ENCODE measurements around the gene VPS37D.

VPS37D gene

DNA sequence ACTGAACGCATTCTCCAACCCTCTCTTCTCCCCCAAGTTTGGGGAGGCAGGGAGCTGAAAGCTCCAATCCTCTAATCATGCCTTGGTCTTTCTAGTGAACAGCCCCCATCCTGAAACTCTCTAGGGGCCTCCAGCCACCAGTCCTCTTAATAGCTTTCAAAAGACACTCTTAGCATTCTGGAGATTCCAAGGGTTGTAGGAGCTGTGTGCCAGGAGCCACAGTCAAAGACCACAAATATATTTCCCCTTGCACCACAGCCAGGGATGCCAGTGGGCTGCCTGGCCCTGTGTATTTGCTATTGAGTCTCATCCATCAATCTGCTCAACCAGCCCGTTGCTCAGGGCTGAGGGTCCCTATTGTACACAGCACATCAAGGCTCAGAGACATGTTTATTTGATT, 24.8 kb upstream of the VPS37D start:
- H3K4me3 ChIP-seq (IDR thresholded peaks at IDR 0.05; ENCODE audit: insufficient read depth, low read depth, low read length), result no peak overlapping the region
- no peaks in the 10 kb centered on the region for H3K4me1 ChIP-seq (ENCODE audit: low read depth, poor library complexity, severe bottlenecking)
- H3K36me3 ChIP-seq (ENCODE audit: insufficient read depth), result no peaks in the 10 kb centered on the region
- TF ChIP-seq, protein P1, sequence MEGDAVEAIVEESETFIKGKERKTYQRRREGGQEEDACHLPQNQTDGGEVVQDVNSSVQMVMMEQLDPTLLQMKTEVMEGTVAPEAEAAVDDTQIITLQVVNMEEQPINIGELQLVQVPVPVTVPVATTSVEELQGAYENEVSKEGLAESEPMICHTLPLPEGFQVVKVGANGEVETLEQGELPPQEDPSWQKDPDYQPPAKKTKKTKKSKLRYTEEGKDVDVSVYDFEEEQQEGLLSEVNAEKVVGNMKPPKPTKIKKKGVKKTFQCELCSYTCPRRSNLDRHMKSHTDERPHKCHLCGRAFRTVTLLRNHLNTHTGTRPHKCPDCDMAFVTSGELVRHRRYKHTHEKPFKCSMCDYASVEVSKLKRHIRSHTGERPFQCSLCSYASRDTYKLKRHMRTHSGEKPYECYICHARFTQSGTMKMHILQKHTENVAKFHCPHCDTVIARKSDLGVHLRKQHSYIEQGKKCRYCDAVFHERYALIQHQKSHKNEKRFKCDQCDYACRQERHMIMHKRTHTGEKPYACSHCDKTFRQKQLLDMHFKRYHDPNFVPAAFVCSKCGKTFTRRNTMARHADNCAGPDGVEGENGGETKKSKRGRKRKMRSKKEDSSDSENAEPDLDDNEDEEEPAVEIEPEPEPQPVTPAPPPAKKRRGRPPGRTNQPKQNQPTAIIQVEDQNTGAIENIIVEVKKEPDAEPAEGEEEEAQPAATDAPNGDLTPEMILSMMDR (conservative IDR thresholded peaks at IDR 0.05; ENCODE audit: low read depth, low read length), result no peak
- no peak overlapping the region for H3K9ac ChIP-seq
- no peaks in the 10 kb centered on the region for H3K79me2 ChIP-seq (ENCODE audit: insufficient read depth, low read depth)
- H3K4me2 ChIP-seq, result no peak overlapping the region
- no peak overlapping the region for H2AFZ ChIP-seq (ENCODE audit: low read depth)
- H3K27ac ChIP-seq, result no peak overlapping the region
- H4K20me1 ChIP-seq (ENCODE audit: insufficient read depth), result no peaks in the 10 kb centered on the region
- peaks cover 40% of the 10 kb centered on the region for H3K27me3 ChIP-seq (ENCODE audit: insufficient read depth, low read depth)

DNA sequence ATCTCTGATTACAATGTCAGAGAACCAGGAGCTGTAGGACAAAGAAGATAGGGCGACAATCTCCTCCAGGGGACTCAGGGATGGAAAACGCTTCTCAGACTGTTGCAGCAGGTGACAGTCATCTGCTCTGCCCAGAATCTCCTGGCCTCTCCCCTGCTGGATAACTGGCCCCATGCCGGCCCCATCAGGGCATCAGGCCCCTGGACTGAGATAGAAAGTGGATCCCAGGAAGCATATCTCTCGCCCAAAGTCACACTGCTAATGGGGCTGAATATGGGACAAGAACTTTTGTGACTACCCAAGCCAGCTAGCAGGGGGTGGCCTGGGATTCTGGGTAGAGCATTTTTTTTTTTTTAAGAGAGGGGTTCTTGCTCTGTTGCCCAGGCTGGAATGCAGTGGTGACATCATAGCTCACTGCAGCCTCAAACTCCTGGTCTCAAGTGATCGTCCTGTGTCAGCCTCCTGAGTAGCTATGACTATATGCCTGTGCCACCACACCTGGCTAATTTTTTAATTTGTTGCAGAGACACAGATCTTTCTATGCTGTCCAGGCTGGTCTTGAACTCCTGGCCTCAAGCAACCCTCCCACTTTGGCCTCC, 22.8 kb upstream of the VPS37D start:
- Histone ChIP-seq H2AFZ (ENCODE audit: low read depth) (no peak overlapping the region), H3K4me2 (no peak overlapping the region), H3K27ac (no peak overlapping the region), H3K79me2 (ENCODE audit: insufficient read depth, low read depth) (no peaks in the 10 kb centered on the region), H3K36me3 (ENCODE audit: insufficient read depth) (no peaks in the 10 kb centered on the region), H3K9ac (no peak overlapping the region), H3K4me3 (IDR thresholded peaks at IDR 0.05; ENCODE audit: insufficient read depth, low read depth, low read length) (no peak overlapping the region), H3K27me3 (ENCODE audit: insufficient read depth, low read depth) (peaks cover 58% of the 10 kb centered on the region), H4K20me1 (ENCODE audit: insufficient read depth) (no peaks in the 10 kb centered on the region), H3K4me1 (ENCODE audit: low read depth, poor library complexity, severe bottlenecking) (no peaks in the 10 kb centered on the region)
- TF ChIP-seq, protein P1 (conservative IDR thresholded peaks at IDR 0.05; ENCODE audit: low read depth, low read length), result no peak

DNA sequence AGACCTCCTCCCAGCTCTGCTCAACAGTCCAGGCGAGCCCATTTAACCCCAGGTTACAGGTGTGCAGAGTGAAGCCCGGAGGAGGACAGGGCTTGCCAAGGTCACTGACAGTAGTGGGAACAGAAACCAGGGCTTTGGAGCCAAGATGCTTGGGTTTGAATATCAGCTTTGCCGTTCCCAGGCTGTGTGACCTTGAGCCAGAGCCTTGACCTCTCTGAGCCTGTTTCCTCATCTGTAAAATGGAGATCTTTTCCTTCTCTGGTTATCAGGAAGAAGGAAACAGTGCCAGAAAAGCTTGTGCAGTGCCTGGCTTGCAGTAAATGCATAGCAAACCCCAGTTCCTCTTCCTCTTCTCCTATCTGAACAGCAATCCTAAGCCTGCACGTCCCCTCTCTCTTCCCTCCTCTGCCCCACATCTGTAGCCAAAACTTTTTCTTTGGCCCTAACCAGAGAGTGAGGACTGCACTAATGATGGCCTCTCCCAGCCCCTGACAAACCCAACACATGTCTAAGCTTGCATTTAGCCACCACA, 21.9 kb upstream of the VPS37D start:
- peaks cover 62% of the 10 kb centered on the region for H3K27me3 ChIP-seq (ENCODE audit: insufficient read depth, low read depth)

DNA sequence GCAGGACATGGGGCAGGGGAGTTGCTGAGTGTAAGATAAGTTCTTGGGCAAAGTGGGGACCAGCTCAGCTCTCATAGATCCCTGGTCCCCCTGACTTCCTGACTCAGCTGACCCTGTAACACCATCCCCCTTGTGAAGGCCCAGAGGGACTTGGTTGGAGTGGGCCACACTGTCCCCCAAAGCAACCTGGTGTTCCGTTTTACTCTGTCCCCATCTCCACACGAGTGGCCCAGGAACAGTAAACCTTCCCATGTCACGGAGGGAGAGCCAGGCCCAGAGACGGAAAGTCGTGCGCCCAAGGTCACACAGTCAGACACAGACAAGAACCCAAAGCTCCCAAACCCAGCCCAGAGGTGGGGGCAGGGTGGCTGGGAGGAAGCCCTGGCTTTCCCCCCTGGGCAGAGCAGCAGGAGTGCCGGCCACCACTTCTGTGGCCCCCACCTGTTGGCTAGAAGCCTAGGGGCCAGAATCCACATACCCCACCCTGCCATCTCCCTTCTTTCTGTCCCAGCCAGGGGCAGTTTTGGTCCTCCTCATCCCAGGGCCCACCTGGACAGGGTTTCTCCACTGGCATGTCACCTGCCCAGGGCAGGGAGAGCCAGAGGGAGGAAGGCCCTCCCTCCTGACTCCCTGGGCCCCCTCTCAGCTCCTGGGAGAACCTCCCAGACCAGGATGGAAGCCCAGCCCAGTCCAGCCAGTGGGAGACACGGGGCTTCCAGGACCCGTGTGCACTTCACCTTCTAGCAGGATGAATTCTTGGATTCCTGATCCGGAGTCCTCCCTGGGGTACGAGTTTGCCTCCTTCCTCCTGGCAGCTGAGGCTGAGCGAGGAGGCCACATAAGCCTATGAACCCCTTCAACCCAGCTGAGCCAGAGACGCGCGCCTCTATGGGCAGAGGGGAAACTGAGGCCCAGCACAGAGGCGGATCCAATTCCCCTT, 20.6 kb upstream of the VPS37D start:
- H3K4me2 ChIP-seq, result no peak overlapping the region
- H3K27ac ChIP-seq, result no peak overlapping the region
- TF ChIP-seq, protein P1 (conservative IDR thresholded peaks at IDR 0.05; ENCODE audit: low read depth, low read length), result no peak
- H3K27me3 ChIP-seq (ENCODE audit: insufficient read depth, low read depth), result peaks cover 68% of the 10 kb centered on the region
- no peaks in the 10 kb centered on the region for H4K20me1 ChIP-seq (ENCODE audit: insufficient read depth)
- no peaks in the 10 kb centered on the region for H3K4me1 ChIP-seq (ENCODE audit: low read depth, poor library complexity, severe bottlenecking)
- no peaks in the 10 kb centered on the region for H3K79me2 ChIP-seq (ENCODE audit: insufficient read depth, low read depth)
- H2AFZ ChIP-seq (ENCODE audit: low read depth), result no peak overlapping the region
- no peak overlapping the region for H3K9ac ChIP-seq
- no peaks in the 10 kb centered on the region for H3K36me3 ChIP-seq (ENCODE audit: insufficient read depth)
- no peak overlapping the region for H3K4me3 ChIP-seq (IDR thresholded peaks at IDR 0.05; ENCODE audit: insufficient read depth, low read depth, low read length)

More for the DNA sequence above, 21.9 kb upstream of the VPS37D start:
- no peaks in the 10 kb centered on the region for H4K20me1 ChIP-seq (ENCODE audit: insufficient read depth)
- no peak overlapping the region for H3K4me3 ChIP-seq (IDR thresholded peaks at IDR 0.05; ENCODE audit: insufficient read depth, low read depth, low read length)
- no peak overlapping the region for H3K9ac ChIP-seq
- no peaks in the 10 kb centered on the region for H3K4me1 ChIP-seq (ENCODE audit: low read depth, poor library complexity, severe bottlenecking)
- no peaks in the 10 kb centered on the region for H3K36me3 ChIP-seq (ENCODE audit: insufficient read depth)
- TF ChIP-seq, protein P1 (conservative IDR thresholded peaks at IDR 0.05; ENCODE audit: low read depth, low read length), result no peak
- H2AFZ ChIP-seq (ENCODE audit: low read depth), result no peak overlapping the region
- H3K79me2 ChIP-seq (ENCODE audit: insufficient read depth, low read depth), result no peaks in the 10 kb centered on the region
- H3K4me2 ChIP-seq, result no peak overlapping the region
- no peak overlapping the region for H3K27ac ChIP-seq

Data from KMS-11 (cell line).